OCI-LY1 (cell line): ENCODE data around the gene ETS2.

ENCODE experiments used
- H2AFZ ChIP-seq: fragments of 200-600 bp; sonication (generic), shearing (Covaris generic); 2 replicates; pipeline ENCODE4 v1.6.0; 2014; ENCODE audit warnings: antibody characterized with exemption, mild to moderate bottlenecking, low read length
- H3F3A ChIP-seq: fragments of 200-600 bp; sonication (generic), shearing (Covaris generic); 2 replicates; pipeline ENCODE4 v1.6.0; 2014; ENCODE audit warnings: mild to moderate bottlenecking, antibody characterized with exemption, low read length, moderate library complexity; ENCODE audit not compliant: insufficient read depth
- H3K27ac ChIP-seq: fragments of 200-600 bp; sonication (generic); 2 replicates; pipeline ENCODE4 v1.5.1; 2014; ENCODE audit warnings: low read length, mixed run types, mild to moderate bottlenecking, low read depth; ENCODE audit not compliant: poor library complexity, severe bottlenecking
- H3K27me3 ChIP-seq: fragments of 200-600 bp; sonication (generic); 2 replicates; pipeline ENCODE4 v1.6.0; 2014; ENCODE audit warnings: antibody characterized with exemption, mild to moderate bottlenecking, low read length, moderate library complexity; ENCODE audit not compliant: insufficient read depth
- H3K36me3 ChIP-seq: fragments of 200-600 bp; sonication (generic); 2 replicates; pipeline ENCODE4 v1.6.1; 2014; ENCODE audit warnings: mild to moderate bottlenecking, antibody characterized with exemption, low read length, moderate library complexity, mixed read lengths; ENCODE audit not compliant: insufficient read depth
- H3K4me1 ChIP-seq: fragments of 200-600 bp; sonication (generic); 2 replicates; pipeline ENCODE4 v1.5.1; 2014; ENCODE audit warnings: mild to moderate bottlenecking, low read length, moderate library complexity; ENCODE audit not compliant: insufficient read depth, severe bottlenecking
- H3K4me2 ChIP-seq: fragments of 200-600 bp; sonication (generic), shearing (Covaris generic); 2 replicates; pipeline ENCODE4 v1.6.1; 2014; ENCODE audit warnings: low read length
- H3K4me3 ChIP-seq: fragments of 200-600 bp; sonication (generic); 2 replicates; pipeline ENCODE4 v1.5.1; 2014; ENCODE audit warnings: low read length, low read depth, mild to moderate bottlenecking, mixed read lengths; ENCODE audit not compliant: poor library complexity, severe bottlenecking
- H3K79me2 ChIP-seq: fragments of 200-600 bp; shearing (Covaris generic); 2 replicates; pipeline ENCODE4 v1.6.1; 2016; ENCODE audit warnings: mixed run types, low read length, mixed read lengths; ENCODE audit not compliant: insufficient read depth
- H3K9ac ChIP-seq: fragments of 200-600 bp; sonication (generic), shearing (Covaris generic); 2 replicates; pipeline ENCODE4 v1.6.1; 2014; ENCODE audit warnings: mild to moderate bottlenecking, low read length, mixed read lengths
- H3K9me2 ChIP-seq: fragments of 200-600 bp; sonication (generic), shearing (Covaris generic); 2 replicates; pipeline ENCODE4 v1.6.1; 2014; ENCODE audit warnings: low read depth, mild to moderate bottlenecking, low read length, mixed read lengths
- H3K9me3 ChIP-seq: fragments of 200-600 bp; shearing (Covaris generic); 2 replicates; pipeline ENCODE4 v1.6.1; 2014; ENCODE audit warnings: low read length, mixed read lengths
- H4K20me1 ChIP-seq: fragments of 200-600 bp; sonication (generic), shearing (Covaris generic); 2 replicates; pipeline ENCODE4 v1.6.0; 2016; ENCODE audit warnings: mild to moderate bottlenecking, low read length; ENCODE audit not compliant: insufficient read depth
- CTCF ChIP-seq: fragments of 200-600 bp; sonication (generic), shearing (Covaris generic); IDR thresholded peaks from 2 replicates; pipeline ENCODE4 v1.5.1; 2017; ENCODE audit warnings: mild to moderate bottlenecking, antibody characterized with exemption, low read length, moderate library complexity, mixed read lengths
- EZH2 ChIP-seq: fragments of 200-600 bp; sonication (generic), shearing (Covaris generic); IDR thresholded peaks from 2 replicates; pipeline ENCODE4 v1.8.0; 2017; ENCODE audit warnings: borderline replicate concordance, mixed run types, mild to moderate bottlenecking, antibody characterized with exemption, low read length, moderate library complexity, mixed read lengths

The ETS2 gene

GRCh38 chr21:38822778-38823238 lies 17.1 kb downstream of the ETS2 start:
- TF ChIP-seq CTCF (no peak), EZH2 (no peak)
- peaks cover 64% of the 10 kb centered on the region for H3K36me3 ChIP-seq
- H3K9me2 ChIP-seq, result no peaks in the 10 kb centered on the region
- no peaks in the 10 kb centered on the region for H4K20me1 ChIP-seq
- H3F3A ChIP-seq, result no peaks in the 10 kb centered on the region
- no peak overlapping the region for H3K4me2 ChIP-seq
- no peaks in the 10 kb centered on the region for H3K79me2 ChIP-seq
- H3K9ac ChIP-seq, result no peak overlapping the region
- no peaks in the 10 kb centered on the region for H3K27me3 ChIP-seq
- peaks cover 8% of the 10 kb centered on the region for H3K9me3 ChIP-seq
- H3K4me1 ChIP-seq, result no peaks in the 10 kb centered on the region
- no peak overlapping the region for H3K27ac ChIP-seq
- H2AFZ ChIP-seq, result no peak overlapping the region
- no peak overlapping the region for H3K4me3 ChIP-seq

- Histone ChIP-seq H3K27ac (no peak overlapping the region), H3K4me1 (no peaks in the 10 kb centered on the region), H2AFZ (no peak overlapping the region), H3K9ac (no peak overlapping the region), H3K79me2 (no peaks in the 10 kb centered on the region), H3K4me2 (no peak overlapping the region), H3K27me3 (no peaks in the 10 kb centered on the region), H3K4me3 (no peak overlapping the region), H3K9me3 (peaks cover 8% of the 10 kb centered on the region), H4K20me1 (no peaks in the 10 kb centered on the region), H3F3A (no peaks in the 10 kb centered on the region), H3K36me3 (peaks cover 55% of the 10 kb centered on the region), H3K9me2 (no peaks in the 10 kb centered on the region)
- no peak for TF ChIP-seq EZH2
- TF ChIP-seq CTCF, result no peak
Measured at GRCh38 chr21:38823737-38824123, 18.0 kb downstream of the ETS2 start.

GRCh38 chr21:38824124-38824822 lies 18.5 kb downstream of the ETS2 start:
- no peak overlapping the region for H3K9ac ChIP-seq
- H3K4me2 ChIP-seq, result no peak overlapping the region
- no peaks in the 10 kb centered on the region for H3F3A ChIP-seq
- no peaks in the 10 kb centered on the region for H3K79me2 ChIP-seq
- TF ChIP-seq CTCF (no peak), EZH2 (no peak)
- no peaks in the 10 kb centered on the region for H3K4me1 ChIP-seq
- H3K9me3 ChIP-seq, result peaks cover 8% of the 10 kb centered on the region
- H3K36me3 ChIP-seq, result peaks cover 50% of the 10 kb centered on the region
- no peaks in the 10 kb centered on the region for H3K27me3 ChIP-seq
- no peaks in the 10 kb centered on the region for H3K9me2 ChIP-seq
- H4K20me1 ChIP-seq, result no peaks in the 10 kb centered on the region
- no peak overlapping the region for H3K27ac ChIP-seq
- no peak overlapping the region for H2AFZ ChIP-seq
- H3K4me3 ChIP-seq, result no peak overlapping the region
